NCI-H2227 (cell line): ENCODE results near the gene ZNF792.
A peak's percentile ranks its signal among the peaks of the same experiment; 100 is the strongest.
"Not testable (repeated sequence)": the region's sequence is repeated elsewhere in the genome, so short reads cannot be mapped to it uniquely, and the experiment has no call there.

ENCODE experiments used
- DNase-seq: peaks from one replicate; lab custom pipeline; 2025; ENCODE audit not compliant: unreplicated experiment; lab: John Stamatoyannopoulos, UW

Gene ZNF792

GRCh38 chr19:34963573-34964406 lies at the start of gene ZNF792:
ZNF792 (minus strand) TSS chr19:34964229; CDS start chr19:34963662, 567 bp downstream.
- DNase-seq: peak; percentile 94

GRCh38 chr19:35013041-35013819 lies 49.2 kb upstream of the ZNF792 start:
- peak; percentile 90 for DNase-seq

GRCh38 chr19:35011737-35012682 lies 48.0 kb upstream of the ZNF792 start:
- no peak for DNase-seq

GRCh38 chr19:35011091-35011689 lies 47.2 kb upstream of the ZNF792 start:
- DNase-seq: no peak

- DNase-seq: no peak
Observed at GRCh38 chr19:35009424-35010415, 45.7 kb upstream of the ZNF792 start.

- no peak for DNase-seq
Observed at GRCh38 chr19:35008891-35009341, 44.9 kb upstream of the ZNF792 start.

- not testable (repeated sequence) for DNase-seq
Observed at GRCh38 chr19:35007427-35007826, 43.4 kb upstream of the ZNF792 start.

GRCh38 chr19:35006999-35007365 lies 43.0 kb upstream of the ZNF792 start:
- DNase-seq: no peak

- DNase-seq: no peak
Observed at GRCh38 chr19:35006342-35006998, 42.4 kb upstream of the ZNF792 start.

GRCh38 chr19:35006007-35006341 lies 41.9 kb upstream of the ZNF792 start:
- not testable (repeated sequence) for DNase-seq

- no peak for DNase-seq
Observed at GRCh38 chr19:35005256-35005977, 41.4 kb upstream of the ZNF792 start.

GRCh38 chr19:35004517-35005255 lies 40.7 kb upstream of the ZNF792 start:
- DNase-seq: no peak

GRCh38 chr19:35002037-35002535 lies 38.1 kb upstream of the ZNF792 start:
- no peak for DNase-seq

- peak; percentile 83 for DNase-seq
Observed at GRCh38 chr19:35000647-35001501, 36.8 kb upstream of the ZNF792 start.

- no peak for DNase-seq
Observed at GRCh38 chr19:35000338-35000646, 36.3 kb upstream of the ZNF792 start.

GRCh38 chr19:34999498-35000337 lies 35.7 kb upstream of the ZNF792 start, which contains the start of gene GRAMD1A:
GRAMD1A (plus strand) TSS chr19:35000323; CDS start chr19:35000479, 156 bp downstream.
- peak; percentile 100 for DNase-seq
